Choroid plexus epithelial cell (primary cell): ENCODE data around the gene KY.

Experiments used
- DNase-seq: peaks from one replicate; pipeline ENCODE4 v3.0.0-alpha.2; 2010; ENCODE audit warnings: low read depth
- H3K4me3 ChIP-seq: 2 replicates; pipeline ENCODE4 v1.5.1; 2011; ENCODE audit warnings: low read depth, mild to moderate bottlenecking, control low read depth, low read length, moderate library complexity
- CTCF ChIP-seq: conservative IDR thresholded peaks from 2 replicates; pipeline ENCODE4 v1.5.1; 2011; ENCODE audit warnings: low read depth, mild to moderate bottlenecking, control low read depth, inconsistent platforms, low read length, moderate library complexity

The KY gene

GRCh38 chr3:134603480-134603879 is 47.3 kb downstream of the KY start:
- no peak overlapping the region for H3K4me3 ChIP-seq
- DNase-seq, result no peak
- no peak for TF ChIP-seq CTCF

- no peak for TF ChIP-seq CTCF
- DNase-seq, result no peak
- H3K4me3 ChIP-seq, result no peak overlapping the region
These were observed 48.4 kb downstream of the KY start for GRCh38 chr3:134602440-134602814.

- DNase-seq, result peak; percentile 87
- TF ChIP-seq CTCF, result peak; percentile 14
- H3K4me3 ChIP-seq, result no peak overlapping the region
These were observed 49.0 kb downstream of the KY start for GRCh38 chr3:134601539-134602439.

- DNase-seq, result peak; percentile 80
- TF ChIP-seq CTCF, result peak; percentile 100
- H3K4me3 ChIP-seq, result no peak overlapping the region
These were observed 49.9 kb downstream of the KY start for GRCh38 chr3:134600685-134601463.

GRCh38 chr3:134600206-134600605 is 50.6 kb downstream of the KY start:
- TF ChIP-seq CTCF, result no peak
- peak; percentile 29 for DNase-seq
- no peak overlapping the region for H3K4me3 ChIP-seq

- no peak for DNase-seq
- no peak overlapping the region for H3K4me3 ChIP-seq
- no peak for TF ChIP-seq CTCF
These were observed 51.9 kb downstream of the KY start for GRCh38 chr3:134598763-134599545.
